Measurements from ENCODE around the gene MAP2K4. TPM values are rescaled to one million over a fixed set of nuclear protein-coding genes. Genes with fewer than 3 reads are reported as not detected.
"Not testable (repeated sequence)": the region's sequence is repeated elsewhere in the genome, so short reads cannot be mapped to it uniquely, and the experiment has no call there.

MAP2K4 gene
- total and polyA plus RNA-seq, 2 of the 13 experiments (the other 11 are each of a cell fraction or from before 2014, with no cell fraction given) = 21.5 to 35.6 TPM

DNA sequence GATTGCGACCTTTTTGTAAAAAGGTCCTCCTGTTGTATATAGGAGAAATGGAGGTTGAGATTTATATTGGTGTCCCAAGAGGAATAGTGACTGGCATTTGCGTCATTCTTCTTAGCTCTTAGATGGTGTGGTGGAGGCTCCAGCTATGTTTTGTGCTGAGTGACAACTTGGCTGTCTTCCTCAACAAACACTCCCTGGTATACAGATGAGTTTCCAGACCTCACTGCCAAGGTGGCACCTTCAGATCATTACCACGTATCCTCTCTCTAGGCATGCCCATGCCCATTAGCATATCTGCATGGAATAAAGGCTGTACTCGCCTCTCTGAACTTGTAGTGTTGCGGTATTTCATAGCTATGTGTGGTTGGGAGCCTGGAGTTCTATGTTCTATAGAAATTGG is 120.0 kb downstream of the MAP2K4 start (continued):
- TF ChIP-seq, protein P1, sequence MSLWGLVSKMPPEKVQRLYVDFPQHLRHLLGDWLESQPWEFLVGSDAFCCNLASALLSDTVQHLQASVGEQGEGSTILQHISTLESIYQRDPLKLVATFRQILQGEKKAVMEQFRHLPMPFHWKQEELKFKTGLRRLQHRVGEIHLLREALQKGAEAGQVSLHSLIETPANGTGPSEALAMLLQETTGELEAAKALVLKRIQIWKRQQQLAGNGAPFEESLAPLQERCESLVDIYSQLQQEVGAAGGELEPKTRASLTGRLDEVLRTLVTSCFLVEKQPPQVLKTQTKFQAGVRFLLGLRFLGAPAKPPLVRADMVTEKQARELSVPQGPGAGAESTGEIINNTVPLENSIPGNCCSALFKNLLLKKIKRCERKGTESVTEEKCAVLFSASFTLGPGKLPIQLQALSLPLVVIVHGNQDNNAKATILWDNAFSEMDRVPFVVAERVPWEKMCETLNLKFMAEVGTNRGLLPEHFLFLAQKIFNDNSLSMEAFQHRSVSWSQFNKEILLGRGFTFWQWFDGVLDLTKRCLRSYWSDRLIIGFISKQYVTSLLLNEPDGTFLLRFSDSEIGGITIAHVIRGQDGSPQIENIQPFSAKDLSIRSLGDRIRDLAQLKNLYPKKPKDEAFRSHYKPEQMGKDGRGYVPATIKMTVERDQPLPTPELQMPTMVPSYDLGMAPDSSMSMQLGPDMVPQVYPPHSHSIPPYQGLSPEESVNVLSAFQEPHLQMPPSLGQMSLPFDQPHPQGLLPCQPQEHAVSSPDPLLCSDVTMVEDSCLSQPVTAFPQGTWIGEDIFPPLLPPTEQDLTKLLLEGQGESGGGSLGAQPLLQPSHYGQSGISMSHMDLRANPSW (CRISPR knock-in tag; IDR thresholded peaks at IDR 0.05; ENCODE audit: borderline replicate concordance) = no peak
- no peak for TF ChIP-seq ZNF816 (CRISPR knock-in tag; IDR thresholded peaks at IDR 0.05; ENCODE audit: borderline replicate concordance)
- TF ChIP-seq ZNF296 (CRISPR knock-in tag; conservative IDR thresholded peaks at IDR 0.05) = no peak
- TF ChIP-seq ZSCAN21 (CRISPR knock-in tag; IDR thresholded peaks at IDR 0.05; ENCODE audit: borderline replicate concordance) = no peak
- TF ChIP-seq RFX5 (IDR thresholded peaks at IDR 0.05; ENCODE audit: low read depth, low read length) = no peak
- no peak for TF ChIP-seq DR1 (CRISPR knock-in tag; IDR thresholded peaks at IDR 0.05)
- TF ChIP-seq, protein P2, sequence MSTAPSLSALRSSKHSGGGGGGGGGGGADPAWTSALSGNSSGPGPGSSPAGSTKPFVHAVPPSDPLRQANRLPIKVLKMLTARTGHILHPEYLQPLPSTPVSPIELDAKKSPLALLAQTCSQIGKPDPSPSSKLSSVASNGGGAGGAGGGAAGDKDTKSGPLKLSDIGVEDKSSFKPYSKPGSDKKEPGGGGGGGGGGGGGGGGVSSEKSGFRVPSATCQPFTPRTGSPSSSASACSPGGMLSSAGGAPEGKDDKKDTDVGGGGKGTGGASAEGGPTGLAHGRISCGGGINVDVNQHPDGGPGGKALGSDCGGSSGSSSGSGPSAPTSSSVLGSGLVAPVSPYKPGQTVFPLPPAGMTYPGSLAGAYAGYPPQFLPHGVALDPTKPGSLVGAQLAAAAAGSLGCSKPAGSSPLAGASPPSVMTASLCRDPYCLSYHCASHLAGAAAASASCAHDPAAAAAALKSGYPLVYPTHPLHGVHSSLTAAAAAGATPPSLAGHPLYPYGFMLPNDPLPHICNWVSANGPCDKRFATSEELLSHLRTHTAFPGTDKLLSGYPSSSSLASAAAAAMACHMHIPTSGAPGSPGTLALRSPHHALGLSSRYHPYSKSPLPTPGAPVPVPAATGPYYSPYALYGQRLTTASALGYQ (CRISPR knock-in tag; IDR thresholded peaks at IDR 0.05) = no peak
- TF ChIP-seq, protein P3, sequence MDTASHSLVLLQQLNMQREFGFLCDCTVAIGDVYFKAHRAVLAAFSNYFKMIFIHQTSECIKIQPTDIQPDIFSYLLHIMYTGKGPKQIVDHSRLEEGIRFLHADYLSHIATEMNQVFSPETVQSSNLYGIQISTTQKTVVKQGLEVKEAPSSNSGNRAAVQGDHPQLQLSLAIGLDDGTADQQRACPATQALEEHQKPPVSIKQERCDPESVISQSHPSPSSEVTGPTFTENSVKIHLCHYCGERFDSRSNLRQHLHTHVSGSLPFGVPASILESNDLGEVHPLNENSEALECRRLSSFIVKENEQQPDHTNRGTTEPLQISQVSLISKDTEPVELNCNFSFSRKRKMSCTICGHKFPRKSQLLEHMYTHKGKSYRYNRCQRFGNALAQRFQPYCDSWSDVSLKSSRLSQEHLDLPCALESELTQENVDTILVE (CRISPR knock-in tag; IDR thresholded peaks at IDR 0.05) = no peak

DNA sequence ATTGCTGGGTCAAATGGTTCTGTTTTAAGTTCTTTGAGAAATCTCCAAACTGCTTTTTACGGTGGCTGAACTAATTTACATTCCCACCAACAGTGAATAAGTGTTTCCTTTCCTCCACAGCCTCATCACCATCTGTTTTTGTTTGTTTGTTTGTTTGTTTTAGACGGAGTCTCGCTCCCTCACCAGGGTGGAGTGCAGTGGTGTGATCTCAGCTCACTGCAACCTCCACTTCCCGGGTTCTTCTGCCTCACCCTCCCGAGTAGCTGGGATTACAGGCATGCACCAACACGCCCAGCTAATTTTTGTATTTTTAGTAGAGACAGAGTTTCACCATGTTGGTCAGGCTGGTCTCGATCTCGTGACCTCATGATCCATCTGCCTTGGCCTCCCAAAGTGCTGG is 141.5 kb downstream of the MAP2K4 start:
- POLR2A ChIA-PET; H3K4me2 ChIP-seq (ENCODE audit: low read depth, low read length); H4K20me1 ChIP-seq (ENCODE audit: insufficient read depth, low read length); H3K27ac ChIP-seq (ENCODE audit: extremely low read length, insufficient read depth, low read length); H2AFZ ChIP-seq (ENCODE audit: low read length); H3K4me1 ChIP-seq (ENCODE audit: insufficient read depth, low read length); DNase-seq (ENCODE audit: low spot score); H3K36me3 ChIP-seq (replicated peaks in 1 of 2; ENCODE audit: control insufficient read depth in 1 of 2, insufficient read depth in 2 of 2, low read length in 2 of 2); intact Hi-C loops (cut with micrococcal nuclease; ENCODE audit: unreplicated experiment); ATAC-seq; H3K4me3 ChIP-seq (replicated peaks in 1 of 3; ENCODE audit: insufficient read depth in 1 of 3, low read depth in 2 of 3, low read length in 3 of 3); BruUV-seq (replicated peaks); FAIRE-seq; H3K9ac ChIP-seq (ENCODE audit: insufficient read depth, low read depth, low read length); in situ Hi-C loops (cut with HindIII; ENCODE audit: extremely low pct_ligation_motif_present, low pct_unique_long_range_greater_than_20kb); CTCF ChIA-PET (ENCODE audit: low intra/inter-chr PET ratio, low total read pairs); H3K79me2 ChIP-seq (ENCODE audit: insufficient read depth, low read length); H3K27me3 ChIP-seq (ENCODE audit: control insufficient read depth in 1 of 2, insufficient read depth in 2 of 2, low read length in 2 of 2); H3K9me3 ChIP-seq (ENCODE audit: low read length): not testable (repeated sequence)
- WGBS (ENCODE audit: low lambda C conversion rate) = 18% methylated on average over 8 of the region's 8 CpGs
